Left kidney (tissue), 2 donors: ENCODE results near the gene SUGP2. TPM values are rescaled to one million over a fixed set of nuclear protein-coding genes. Genes with fewer than 3 reads are reported as not detected.

ENCODE experiments used
- DNase-seq: peaks from one replicate; pipeline ENCODE4 v3.0.0-alpha.2; 2013
- polyA plus RNA-seq: library from polyadenylated mRNA; unstranded; fragments of 120-200 nt; gene quantifications from one replicate; pipeline ENCODE4 v1.2.1, GENCODE V29; 2013; ENCODE audit not compliant: insufficient read length

Gene SUGP2
- polyA plus RNA-seq, 1 donor = 129 TPM

DNA sequence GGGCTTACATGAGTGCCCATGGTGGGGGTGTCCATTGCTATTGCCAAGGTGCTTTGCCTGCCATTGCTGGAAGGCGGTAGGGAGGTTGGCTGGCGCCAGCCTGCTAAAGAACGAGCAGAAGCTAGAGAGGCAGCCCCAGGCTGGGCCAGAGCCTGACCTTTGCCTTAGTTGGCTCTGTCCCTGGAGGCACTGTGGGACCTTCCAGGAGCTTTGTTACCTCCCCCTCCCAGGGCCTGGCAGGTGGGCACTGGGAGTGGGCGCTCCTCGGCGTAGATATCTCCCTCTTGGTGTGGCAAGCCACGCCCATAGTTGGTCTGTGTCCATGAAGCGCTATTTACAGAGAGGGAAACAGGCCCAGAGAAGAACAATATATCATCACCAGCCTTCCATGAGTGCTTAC is 28.2 kb upstream of the SUGP2 start:
- no peak for DNase-seq

DNA sequence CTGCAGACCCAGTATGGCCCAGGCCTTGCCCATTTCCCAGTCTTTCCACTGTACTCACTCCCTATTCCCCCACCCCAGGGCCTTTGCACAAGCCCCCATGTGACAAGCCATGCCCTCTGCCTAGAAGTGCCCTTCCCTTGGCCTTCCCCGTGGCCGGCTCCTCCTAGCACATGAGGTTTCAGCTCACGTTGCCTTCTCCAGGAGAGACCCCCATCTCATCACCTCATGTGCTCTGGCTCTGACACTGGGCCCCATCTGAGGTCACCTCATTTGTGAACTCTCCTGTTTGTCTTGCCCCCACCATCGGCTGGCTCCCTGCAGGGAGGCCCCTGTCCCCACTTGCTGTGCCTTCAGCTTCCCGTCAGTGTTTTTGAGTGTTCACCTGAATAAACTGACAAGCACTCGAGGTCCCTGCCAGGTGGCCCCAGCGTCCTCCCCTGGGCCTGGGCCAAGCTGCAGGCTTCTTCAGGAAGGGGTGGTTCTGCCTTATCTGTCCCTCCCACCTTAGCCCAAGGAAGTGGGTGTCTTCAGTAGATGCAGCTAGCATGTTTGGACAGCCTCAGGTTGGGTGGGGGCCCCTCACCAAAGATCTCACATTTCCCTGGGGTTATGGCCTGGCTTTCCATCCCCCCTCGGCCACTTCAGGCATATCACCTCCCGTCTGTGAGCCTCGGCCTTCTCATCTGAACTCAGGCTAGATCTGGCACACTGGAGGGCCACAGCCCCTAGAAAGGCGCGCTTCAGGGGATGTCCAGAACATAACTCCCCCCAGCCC is 26.7 kb upstream of the SUGP2 start:
- DNase-seq = no peak

DNA sequence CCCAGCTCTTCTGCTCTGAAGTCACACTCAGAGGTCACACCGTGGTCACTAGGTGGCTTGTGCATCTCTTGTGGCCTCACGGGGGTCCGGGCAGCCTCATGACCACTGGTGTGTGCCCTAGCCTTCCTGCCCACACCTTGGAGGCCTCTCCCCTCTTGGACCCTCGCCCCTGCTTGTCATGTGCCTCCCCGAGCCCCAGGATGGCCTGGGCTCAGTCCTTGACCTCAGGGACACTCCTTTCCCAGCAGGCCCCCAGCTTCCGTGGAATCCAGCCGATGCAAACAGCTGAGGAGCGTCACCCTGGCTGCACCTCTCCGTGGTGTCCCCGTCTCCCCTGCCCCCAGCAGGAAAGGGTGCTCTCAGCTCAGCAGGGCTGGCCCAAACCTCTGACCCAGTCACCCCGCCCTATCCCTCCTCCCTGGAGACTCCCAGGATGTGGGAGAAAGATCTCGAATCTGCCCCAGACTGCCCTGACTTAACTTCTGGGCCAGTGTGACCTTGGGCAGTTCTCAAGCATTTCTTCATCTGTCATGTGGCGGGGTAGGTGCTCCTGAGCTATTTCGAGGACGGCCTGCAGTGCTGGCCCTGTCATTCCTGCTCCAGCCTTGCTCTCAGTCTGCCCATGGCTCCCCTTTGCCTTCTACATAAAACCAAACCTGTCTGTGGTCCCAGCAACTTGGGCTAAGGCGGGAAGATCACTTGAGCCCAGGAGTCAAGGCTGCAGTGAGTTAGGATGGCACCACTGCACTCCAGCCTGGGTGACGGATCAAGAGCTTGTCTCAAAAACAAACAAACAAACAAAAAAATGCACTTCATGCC is 25.9 kb upstream of the SUGP2 start:
- DNase-seq = no peak

DNA sequence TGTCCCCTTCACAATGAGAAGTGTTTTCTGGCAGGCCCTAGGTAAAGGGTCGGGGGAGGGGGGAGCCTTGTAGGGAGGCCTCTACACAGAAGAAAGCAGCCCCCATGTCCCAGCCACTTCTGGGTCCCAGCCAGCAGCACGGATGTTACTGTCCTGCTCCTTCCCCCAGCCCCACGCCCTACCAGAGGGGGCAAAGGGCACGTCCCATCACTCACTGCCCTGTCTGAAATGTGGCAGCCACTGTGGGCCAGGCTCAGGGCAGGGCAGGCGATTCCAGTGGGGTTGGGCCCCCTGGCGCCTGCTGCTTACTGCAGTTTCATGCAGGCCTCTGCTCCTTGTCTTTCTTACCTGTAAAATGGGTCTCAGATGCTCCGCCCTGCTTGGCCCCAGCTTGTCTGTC is 24.4 kb upstream of the SUGP2 start:
- no peak for DNase-seq

DNA sequence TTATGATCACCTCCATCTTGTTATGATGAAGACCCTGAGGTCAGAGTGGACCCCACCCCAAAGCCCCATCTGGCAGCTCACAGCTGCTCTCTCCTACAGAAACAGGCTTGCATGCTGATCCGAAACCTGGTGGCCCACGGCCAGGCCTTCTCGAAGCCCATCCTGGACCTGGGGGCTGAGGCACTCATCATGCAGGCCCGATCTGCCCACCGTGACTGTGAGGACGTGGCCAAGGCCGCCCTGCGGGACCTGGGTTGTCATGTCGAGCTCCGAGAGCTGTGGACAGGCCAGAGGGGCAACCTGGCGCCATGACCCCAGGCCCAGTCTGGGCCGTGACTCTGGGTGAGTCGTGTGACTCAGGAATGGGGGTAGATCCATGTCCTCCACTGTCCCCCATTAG is 24.0 kb upstream of the SUGP2 start:
- no peak for DNase-seq

DNA sequence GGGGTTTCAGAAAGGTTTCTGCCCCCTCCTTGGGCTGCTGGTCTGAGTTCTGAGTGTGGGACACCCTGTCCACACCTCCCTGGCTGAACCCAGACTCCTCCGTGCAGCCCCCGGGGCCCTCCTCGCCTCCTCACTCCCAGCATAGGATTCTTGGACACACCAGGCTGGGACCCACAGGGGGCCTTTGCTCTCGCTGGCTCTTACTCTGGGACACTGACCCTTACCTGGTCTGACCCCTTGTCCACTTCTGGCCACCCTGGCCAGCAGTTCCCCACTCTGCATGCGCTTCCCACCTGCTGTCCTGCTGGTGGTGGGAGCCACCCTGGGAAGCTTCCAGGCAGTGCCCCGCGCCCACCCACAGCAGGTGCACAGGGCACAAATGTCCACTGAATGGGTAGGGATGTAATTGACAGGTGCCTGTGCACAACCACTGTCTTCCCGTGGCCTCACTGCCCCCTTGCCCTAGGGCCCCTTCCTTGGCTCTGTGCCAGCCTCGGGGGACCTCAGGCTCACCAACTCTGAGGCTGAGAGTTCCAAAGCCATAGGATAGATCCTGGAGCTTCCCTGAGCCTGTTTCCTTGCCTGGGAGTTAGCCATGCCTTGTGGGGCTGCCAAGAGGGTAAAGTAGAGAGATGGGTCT is 23.4 kb upstream of the SUGP2 start:
- no peak for DNase-seq

DNA sequence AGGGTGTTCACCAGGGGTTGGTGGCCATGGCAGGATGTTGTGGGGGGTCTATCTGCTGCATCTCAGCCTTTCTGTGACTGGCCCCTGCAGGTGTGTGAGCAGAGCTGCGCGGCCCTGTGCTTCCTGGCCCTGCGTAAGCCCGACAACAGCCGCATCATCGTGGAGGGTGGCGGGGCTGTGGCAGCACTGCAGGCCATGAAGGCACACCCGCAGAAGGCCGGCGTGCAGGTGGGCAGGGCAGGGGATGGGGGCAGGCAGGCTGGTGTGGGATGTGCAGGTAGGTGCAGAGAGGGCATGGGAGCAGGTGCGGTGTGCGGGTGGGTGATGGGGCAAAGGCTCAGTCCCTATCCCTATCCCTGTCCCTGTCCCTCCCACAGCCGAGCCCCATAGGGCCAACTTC is 22.4 kb upstream of the SUGP2 start:
- DNase-seq = no peak

DNA sequence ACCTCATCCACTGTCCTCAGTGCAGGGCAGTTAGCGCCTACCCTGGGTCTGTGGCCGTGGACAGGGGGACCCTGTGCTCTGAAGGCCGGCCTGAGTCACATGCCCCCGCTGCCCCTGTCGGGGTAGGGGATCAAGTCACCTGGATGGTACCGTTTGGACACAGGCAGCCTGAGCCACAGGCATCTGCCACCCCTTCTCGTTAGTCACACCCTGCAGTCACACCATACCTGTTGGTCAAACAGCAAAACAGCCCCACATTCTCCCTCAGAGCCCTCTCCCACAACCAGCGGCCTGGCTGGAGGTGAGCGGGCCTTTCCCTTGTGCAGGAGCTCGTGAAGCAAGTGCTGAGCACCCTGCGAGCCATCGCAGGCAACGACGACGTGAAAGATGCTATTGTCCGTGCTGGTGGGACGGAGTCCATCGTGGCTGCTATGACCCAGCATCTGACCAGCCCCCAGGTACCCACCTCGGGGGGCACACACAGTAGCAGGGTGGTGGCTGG is 21.7 kb upstream of the SUGP2 start:
- no peak for DNase-seq

DNA sequence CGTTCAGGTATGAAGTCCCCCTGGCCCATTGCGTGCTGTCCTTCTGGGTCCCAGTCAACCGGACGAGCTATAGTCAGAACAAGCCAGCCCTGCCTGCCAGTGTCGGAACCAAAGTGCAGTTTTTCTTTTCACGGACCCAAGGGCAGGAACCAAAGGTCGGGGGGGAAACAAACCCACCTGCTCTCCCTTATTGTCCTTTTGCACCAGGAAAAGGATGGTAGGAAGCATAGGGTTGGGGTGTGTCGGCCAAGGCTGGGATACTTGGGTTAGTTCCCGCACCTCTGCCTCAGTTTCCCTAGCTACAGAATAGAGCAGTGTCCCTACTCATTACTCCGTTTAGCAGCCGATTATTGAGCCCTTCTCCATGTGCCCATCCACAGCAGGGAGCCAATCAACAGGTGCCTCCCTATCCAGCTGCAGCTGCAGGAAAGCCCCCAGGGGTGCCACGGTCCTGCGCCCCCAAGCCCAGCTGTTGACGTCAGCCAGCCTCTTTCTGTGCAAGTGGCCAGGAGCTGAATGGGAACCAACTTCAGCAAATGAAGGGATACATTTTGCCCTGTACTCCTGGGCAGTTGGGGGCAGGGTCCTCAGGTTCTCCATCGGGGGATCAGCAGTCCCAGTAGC is 21.1 kb upstream of the SUGP2 start:
- DNase-seq = no peak

DNA sequence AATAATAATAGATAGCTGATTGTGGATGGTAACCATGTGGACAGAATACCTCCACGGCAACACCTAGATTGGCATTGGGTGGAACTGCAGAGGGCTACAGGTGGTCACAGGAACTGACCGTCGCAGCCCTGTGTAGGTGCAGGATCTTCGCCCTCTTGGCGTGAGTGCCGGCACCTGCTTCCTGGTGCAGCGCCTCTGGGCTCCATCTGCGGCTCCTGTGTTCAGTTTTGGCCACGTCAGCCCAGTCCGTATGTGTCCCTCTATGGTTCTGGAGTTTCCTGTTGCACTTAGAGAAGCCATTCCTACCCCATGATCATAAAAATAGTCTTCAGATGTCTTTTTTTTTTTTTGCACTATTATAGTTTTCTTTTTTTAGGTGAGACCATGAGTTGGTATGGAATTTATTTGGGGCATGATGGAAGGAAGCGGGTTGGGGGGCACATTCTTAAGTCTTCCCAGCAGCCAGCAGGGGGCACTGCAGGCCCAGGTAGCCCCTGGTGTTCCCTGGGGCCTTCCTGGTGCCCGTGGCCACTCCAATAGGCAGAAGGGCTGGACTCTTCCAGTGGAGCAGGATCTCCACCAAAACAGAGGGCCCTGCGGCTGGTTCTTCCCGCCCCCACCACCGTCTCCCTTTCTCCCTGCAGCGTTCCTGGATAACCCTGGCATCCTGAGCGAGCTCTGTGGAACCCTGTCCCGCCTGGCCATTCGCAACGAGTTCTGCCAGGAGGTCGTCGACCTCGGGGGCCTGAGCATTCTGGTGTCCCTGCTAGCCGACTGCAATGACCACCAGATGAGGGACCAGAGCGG is 20.4 kb upstream of the SUGP2 start:
- DNase-seq = peak; percentile 41

DNA sequence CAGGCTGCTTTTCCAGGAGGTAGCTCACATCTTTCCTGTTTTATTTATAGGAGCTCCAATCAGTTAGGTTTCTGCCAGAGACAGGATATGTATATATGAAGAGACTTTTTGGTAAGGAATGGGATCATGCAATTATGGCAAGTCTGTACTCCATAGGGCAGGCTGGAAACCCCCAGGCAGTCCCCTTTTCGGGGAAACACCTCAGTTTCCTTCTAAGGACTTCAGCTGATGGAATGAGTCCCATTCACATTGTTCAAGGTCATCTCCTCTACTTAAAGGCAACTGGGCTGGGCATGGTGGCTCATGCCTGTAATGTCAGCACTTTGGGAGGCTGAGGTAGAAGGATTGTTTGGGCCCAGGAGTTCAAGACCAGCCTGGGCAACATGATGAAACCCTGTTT is 19.6 kb upstream of the SUGP2 start:
- DNase-seq = no peak

DNA sequence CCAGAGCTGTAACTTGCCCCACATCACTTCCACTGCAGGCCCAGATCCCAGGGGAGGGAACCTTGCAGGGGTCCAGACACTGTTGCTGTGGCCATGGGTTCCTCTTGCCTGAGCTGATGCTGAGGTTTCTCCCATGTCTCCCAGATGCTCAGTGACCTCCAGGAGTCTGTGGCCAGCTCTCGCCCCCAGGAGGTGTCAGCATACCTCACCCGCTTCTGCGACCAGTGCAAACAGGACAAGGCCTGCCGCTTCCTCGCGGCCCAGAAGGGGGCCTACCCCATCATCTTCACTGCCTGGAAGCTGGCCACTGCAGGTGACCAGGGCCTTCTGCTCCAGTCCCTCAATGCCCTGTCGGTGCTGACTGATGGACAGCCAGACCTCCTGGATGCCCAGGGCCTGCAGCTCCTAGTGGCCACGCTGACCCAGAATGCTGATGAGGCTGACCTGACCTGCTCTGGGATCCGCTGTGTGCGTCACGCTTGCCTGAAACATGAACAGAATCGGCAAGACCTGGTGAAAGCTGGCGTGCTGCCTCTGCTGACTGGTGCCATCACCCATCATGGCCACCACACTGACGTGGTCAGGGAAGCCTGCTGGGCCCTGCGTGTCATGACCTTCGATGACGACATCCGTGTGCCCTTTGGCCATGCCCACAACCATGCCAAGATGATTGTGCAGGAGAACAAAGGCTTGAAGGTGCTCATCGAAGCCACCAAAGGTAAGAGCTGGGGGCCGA is 18.3 kb upstream of the SUGP2 start:
- DNase-seq = no peak

DNA sequence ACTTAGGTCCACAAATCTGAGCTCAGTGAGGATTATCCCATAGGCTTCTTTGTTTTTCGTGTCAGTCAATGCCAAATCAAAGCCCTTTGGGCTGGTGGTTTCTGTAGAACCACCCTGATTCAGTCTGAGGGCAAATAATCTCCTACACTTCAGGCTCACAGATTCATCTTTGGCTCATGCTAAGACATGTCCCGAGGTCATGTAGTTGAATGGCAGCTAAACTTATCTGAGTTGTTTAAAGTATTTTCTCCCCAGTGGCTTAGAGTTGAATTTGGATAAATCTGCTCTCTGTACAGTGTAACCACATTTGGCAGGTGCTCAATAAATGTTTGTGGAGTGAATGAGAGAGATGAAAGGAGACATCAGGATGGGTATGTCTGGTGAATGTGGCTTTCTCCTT is 17.4 kb upstream of the SUGP2 start:
- no peak for DNase-seq

DNA sequence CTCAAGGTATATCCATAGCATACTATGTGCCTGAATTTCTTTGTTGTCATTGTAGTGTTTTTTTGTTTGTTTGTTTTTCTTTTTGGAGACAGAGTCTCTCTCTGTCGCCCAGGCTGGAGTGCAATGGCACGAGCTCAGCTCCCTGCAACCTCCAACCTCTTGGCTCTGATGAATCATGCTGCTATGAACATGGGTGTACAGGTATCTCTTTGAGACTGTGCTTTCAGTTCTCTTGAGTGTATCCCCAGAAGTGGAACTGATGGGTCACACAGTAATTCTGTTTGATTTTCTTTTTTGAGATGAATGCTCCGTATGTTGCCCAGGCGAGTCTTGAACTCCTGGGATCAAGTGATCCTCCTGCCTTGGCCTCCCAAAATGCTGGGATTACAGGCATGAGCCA is 16.8 kb upstream of the SUGP2 start:
- DNase-seq = no peak

DNA sequence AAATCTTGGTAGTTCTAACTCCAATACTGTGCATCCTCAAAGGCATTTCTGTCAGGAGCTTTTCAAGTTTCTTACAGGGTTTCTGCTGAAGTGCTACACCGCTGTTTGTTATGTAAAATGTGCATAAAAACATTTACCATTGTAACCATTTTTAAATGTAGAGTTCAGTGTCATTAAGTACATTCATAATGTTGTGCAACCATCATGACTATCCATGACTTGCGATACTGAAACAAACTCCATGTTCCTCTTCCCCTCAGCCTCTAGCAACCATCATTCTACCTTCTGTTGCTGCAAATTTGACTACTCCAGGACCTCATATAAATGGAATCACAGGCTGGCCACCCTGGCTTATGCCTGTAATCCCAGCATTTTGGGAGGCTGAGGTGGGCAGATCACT is 16.1 kb upstream of the SUGP2 start:
- no peak for DNase-seq

DNA sequence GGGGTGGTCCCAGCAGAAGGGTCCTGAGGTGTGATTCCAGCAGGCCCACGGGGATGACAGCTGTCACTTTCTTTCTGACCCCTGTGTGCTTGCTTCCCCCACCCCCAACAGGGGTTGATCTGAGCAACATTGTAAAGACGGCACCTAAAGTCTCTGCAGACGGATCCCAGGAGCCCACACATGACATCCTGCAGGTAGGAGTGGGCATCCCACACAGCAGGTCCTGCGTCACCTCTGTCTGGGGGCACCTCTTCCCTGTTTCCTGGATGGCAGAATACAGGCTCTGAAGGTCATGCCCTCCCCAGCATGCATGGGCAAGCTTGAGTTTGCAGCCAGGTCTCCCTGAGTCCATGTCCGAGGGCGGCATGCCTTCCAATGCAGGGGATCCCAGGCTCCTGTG is 10.6 kb upstream of the SUGP2 start:
- no peak for DNase-seq

DNA sequence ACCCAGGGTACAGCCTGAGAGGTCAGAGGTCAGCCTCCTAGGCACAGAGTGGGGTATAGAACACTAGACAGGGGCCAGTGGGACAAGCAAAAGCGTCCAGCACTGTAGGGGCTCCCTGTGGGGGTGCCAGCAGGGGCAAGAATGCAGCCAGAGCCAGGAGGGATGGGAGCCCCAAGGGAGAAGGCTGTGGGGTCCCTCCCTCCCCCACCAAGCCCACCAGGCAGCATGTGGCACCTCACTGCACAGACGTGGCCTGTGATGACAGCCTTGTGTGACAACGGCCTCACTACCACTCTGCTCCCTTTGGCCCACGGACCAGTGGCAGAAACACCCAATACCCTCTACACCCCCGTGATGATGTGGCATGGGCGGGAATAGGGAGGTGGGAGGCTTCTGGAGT is 10.2 kb upstream of the SUGP2 start:
- no peak for DNase-seq

DNA sequence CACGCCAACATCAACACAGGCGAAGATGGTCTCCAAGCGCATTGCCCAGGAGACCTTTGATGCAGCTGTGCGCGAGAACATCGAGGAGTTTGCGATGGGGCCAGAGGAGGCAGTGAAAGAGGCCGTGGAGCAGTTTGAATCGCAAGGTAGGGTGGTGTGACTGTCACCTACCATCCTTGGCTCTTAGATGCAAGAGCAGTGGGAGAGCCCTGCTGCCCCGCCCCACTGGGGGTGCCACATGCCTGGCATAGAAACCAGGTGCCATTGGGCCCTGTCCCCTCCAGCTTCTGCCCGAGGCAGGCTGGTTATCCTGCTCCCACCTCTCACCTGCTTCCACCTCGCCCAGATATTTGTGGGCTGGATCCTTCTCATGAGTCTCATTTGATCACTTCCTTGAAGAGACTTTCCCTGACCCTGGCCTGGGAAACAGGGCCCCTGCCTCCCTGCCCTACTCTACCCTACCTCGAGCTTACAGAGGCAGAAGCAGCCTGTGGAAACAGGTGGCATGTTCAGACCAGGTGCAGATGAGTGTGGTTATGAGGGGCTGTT is 9.5 kb upstream of the SUGP2 start:
- DNase-seq = no peak

DNA sequence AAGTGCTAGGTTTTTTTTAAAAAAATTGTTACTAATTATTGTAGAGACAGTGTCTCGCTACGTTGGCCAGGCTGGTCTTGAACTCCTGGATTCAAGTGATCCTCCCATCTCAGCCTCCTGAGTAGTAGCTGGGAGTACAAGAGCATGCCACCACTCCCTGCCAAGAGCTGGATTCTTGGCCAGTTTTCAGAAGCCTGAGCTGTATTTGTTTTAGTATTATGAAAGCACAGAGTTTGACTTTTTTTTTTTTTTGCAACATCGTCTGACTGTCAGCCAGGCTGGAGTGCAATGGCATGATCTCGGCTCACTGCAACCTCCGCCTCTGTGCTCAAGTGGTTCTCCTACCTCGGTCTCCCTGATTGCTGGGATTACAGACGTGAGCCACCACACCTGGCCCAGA is 7.1 kb upstream of the SUGP2 start:
- DNase-seq = no peak

DNA sequence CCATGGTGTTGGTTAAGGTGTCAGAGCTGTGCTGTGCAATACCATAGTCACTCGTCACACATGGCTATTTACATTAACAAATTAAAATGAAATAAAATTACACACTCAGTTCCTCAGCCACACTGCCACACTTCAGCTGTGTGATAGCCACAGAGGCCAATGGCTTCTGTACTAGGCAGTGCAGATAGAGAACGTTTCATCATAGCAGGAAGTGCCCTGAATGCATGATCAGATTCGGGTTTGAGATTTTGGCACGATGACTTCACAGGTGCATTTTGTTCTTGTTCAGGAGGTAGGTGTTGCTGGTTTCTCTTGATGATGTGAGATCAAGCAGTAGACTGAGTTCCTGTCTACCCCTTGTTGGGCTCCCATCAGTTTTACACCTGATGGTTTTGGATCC is 6.6 kb upstream of the SUGP2 start:
- DNase-seq = no peak

DNA sequence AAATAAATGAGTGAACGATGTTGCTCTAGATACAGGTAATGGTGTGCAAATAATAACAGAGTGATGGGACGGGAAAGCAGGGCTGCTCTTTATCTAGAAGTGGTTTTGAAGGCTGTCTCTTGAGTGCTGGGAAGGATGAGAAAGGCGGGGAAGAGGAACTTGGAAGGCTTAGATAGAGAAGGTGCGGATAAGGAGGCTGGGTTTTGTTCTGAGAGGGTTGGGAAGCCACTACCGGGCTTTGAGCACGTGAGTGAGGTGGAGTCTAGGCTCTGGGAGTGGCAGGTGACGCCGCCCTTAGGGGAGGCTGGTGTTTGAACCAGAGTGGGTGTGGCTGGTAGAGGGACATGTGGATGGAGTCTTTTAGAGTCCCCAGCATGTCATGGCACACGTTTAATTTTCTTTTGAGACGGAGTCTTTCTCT is 897 bp upstream of the SUGP2 start:
- peak; percentile 18 for DNase-seq
